Mucosa of stomach (tissue), 1 donor: Measurements from ENCODE around the gene GNA12.
"Not testable (repeated sequence)": the region's sequence is repeated elsewhere in the genome, so short reads cannot be mapped to it uniquely, and the experiment has no call there.

Source experiments
- H3K27me3 ChIP-seq: one replicate; pipeline ENCODE4 v1.7.0; 2013; ENCODE audit warnings: mild to moderate bottlenecking, low read length; ENCODE audit not compliant: control insufficient read depth, insufficient read depth
- H3K36me3 ChIP-seq: one replicate; pipeline ENCODE4 v1.7.0; 2013; ENCODE audit warnings: low read length; ENCODE audit not compliant: control insufficient read depth, insufficient read depth
- H3K4me1 ChIP-seq: one replicate; pipeline ENCODE4 v1.7.0; 2013; ENCODE audit warnings: mild to moderate bottlenecking, low read length; ENCODE audit not compliant: control insufficient read depth, insufficient read depth
- H3K4me3 ChIP-seq: one replicate; pipeline ENCODE4 v1.7.0; 2013; ENCODE audit warnings: low read length
- H3K9ac ChIP-seq: one replicate; pipeline ENCODE4 v1.7.0; 2013; ENCODE audit warnings: mild to moderate bottlenecking, low read length, moderate library complexity
- H3K9me3 ChIP-seq: one replicate; pipeline ENCODE4 v1.7.0; 2013; ENCODE audit warnings: mild to moderate bottlenecking, low read length, moderate library complexity; ENCODE audit not compliant: control insufficient read depth
- donor health status: Pancreatic carcinoma.

The GNA12 gene

GRCh38 chr7:2728316-2729030 lies 115.6 kb downstream of the GNA12 start:
- Histone ChIP-seq H3K36me3 (no peaks in the 10 kb centered on the region), H3K9ac (peak overlapping the region; percentile 16), H3K9me3 (no peaks in the 10 kb centered on the region), H3K4me1 (peaks cover 6% of the 10 kb centered on the region), H3K4me3 (no peak overlapping the region), H3K27me3 (no peaks in the 10 kb centered on the region)

GRCh38 chr7:2727206-2727605 lies 116.9 kb downstream of the GNA12 start:
- H3K27me3 ChIP-seq, H3K36me3 ChIP-seq, H3K9me3 ChIP-seq, H3K9ac ChIP-seq, H3K4me1 ChIP-seq, H3K4me3 ChIP-seq: not testable (repeated sequence)

- H3K4me3 ChIP-seq, result no peak overlapping the region
- no peaks in the 10 kb centered on the region for H3K27me3 ChIP-seq
- no peak overlapping the region for H3K9ac ChIP-seq
- no peaks in the 10 kb centered on the region for H3K9me3 ChIP-seq
- H3K36me3 ChIP-seq, result no peaks in the 10 kb centered on the region
- no peaks in the 10 kb centered on the region for H3K4me1 ChIP-seq
Observed at GRCh38 chr7:2726316-2727018, 117.6 kb downstream of the GNA12 start.

GRCh38 chr7:2725178-2726105 lies 118.7 kb downstream of the GNA12 start:
- Histone ChIP-seq H3K27me3 (no peaks in the 10 kb centered on the region), H3K9me3 (no peaks in the 10 kb centered on the region), H3K4me3 (no peak overlapping the region), H3K36me3 (no peaks in the 10 kb centered on the region), H3K4me1 (no peaks in the 10 kb centered on the region), H3K9ac (no peak overlapping the region)

- Histone ChIP-seq H3K36me3 (no peaks in the 10 kb centered on the region), H3K4me1 (no peaks in the 10 kb centered on the region), H3K4me3 (no peak overlapping the region), H3K9me3 (no peaks in the 10 kb centered on the region), H3K9ac (no peak overlapping the region), H3K27me3 (no peaks in the 10 kb centered on the region)
Observed at GRCh38 chr7:2724453-2725177, 119.5 kb downstream of the GNA12 start.

DNA sequence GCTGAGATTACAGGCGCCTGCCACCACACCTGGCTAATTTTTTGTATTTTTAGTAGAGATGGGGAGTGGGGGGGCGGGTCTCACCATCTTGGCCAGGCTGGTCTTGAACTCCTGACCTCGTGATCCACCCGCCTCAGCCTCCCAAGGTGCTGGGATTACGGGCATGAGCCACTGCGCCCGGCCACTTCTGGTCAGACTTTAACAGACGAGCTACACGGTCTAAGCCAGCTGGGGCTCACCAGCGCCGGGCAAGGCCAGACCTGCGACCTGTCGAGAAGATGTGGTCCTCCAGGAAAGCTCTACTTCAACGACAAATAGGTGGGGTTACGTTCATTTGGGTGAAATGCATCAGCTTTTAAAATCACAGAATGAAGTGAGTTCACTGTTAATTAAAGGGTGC lies 120.1 kb downstream of the GNA12 start:
- H3K4me3 ChIP-seq, H3K4me1 ChIP-seq, H3K36me3 ChIP-seq: not testable (repeated sequence)

DNA sequence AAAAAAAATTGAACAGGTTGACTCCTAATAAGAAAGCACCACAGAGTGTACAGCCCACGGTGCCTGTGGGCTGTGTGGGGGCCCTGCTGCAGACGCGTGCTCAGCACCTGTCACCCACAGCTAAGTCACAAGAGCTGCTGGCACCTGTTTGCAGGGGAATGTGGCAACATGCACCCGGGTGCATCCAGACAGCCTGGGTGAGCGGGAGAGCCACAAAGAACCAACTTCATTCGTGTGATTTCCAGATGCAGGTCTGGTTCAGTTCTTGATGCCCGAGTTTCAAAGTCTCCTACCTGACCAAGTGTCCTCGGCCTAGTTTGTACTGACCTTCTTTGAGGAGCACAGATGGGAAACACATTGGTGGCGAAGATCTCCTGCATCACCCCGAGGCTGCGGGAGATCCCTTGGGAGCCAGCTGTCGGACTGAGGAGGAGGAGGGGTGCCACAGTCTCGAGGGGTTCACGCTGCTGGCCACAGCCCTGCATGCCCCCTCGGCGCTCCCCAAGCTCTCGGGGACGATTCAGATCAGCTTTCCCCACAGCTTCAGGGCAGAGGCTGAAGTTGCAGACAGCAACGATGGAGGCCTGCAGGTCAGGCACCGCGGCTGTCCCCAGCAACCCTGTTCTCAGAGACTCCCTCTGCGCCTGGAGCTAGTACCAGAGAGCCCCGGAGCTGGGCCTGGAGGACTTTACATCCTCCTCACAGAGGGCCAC lies 120.8 kb downstream of the GNA12 start:
- no peaks in the 10 kb centered on the region for H3K9me3 ChIP-seq
- H3K27me3 ChIP-seq, result no peaks in the 10 kb centered on the region
- H3K36me3 ChIP-seq, result no peaks in the 10 kb centered on the region
- H3K4me1 ChIP-seq, result no peaks in the 10 kb centered on the region
- no peak overlapping the region for H3K4me3 ChIP-seq
- H3K9ac ChIP-seq, result no peak overlapping the region

More for the DNA sequence above, 120.1 kb downstream of the GNA12 start:
- H3K9me3 ChIP-seq, H3K9ac ChIP-seq, H3K27me3 ChIP-seq: not testable (repeated sequence)

DNA sequence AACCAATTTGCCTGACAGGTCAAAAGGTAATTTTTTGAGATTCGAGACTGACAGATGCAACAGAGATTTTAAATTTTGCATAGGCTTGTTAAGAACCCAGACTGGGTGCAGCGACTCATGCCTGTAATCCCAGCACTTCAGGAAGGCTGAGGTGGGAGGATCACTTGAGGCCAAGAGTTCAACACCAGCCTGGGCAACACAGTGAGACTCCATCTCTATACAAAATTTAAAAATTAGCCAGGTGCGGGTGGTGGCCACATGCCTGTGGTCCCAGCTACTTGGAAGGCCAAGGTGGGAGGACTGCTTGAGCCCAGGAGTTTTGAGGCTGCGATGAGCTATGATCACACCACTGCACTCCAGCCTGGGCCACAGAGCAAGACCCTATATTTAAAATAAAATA lies 121.5 kb downstream of the GNA12 start:
- Histone ChIP-seq H3K4me3 (no peak overlapping the region), H3K9ac (no peak overlapping the region), H3K36me3 (no peaks in the 10 kb centered on the region), H3K27me3 (no peaks in the 10 kb centered on the region), H3K9me3 (no peaks in the 10 kb centered on the region), H3K4me1 (peaks cover 4% of the 10 kb centered on the region)

DNA sequence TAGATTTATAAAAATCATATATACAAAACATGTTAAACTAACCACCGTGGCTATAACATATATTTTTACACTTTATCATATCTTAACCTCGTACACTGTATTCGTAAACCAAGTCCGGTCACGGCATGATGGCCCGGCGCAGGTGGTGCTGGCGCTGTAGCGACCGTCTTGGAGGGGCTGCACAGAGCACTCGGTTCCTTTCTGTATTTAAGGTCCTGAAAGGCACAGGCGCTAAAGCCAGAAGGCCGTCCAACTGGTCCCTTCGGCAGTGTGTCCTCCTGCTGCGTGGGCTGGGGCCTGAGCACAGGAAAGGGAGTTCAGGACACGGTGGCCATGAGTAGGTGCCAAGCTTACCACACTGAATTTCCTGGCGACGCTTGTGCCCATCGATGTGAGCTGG lies 122.3 kb downstream of the GNA12 start:
- Histone ChIP-seq H3K4me3 (no peak overlapping the region), H3K9me3 (no peaks in the 10 kb centered on the region), H3K36me3 (no peaks in the 10 kb centered on the region), H3K27me3 (no peaks in the 10 kb centered on the region), H3K4me1 (peaks cover 11% of the 10 kb centered on the region), H3K9ac (no peak overlapping the region)

GRCh38 chr7:2720024-2720423 lies 124.1 kb downstream of the GNA12 start:
- Histone ChIP-seq H3K9ac (no peak overlapping the region), H3K36me3 (no peaks in the 10 kb centered on the region), H3K27me3 (no peaks in the 10 kb centered on the region), H3K4me3 (no peak overlapping the region), H3K9me3 (no peaks in the 10 kb centered on the region), H3K4me1 (peaks cover 20% of the 10 kb centered on the region)

- no peaks in the 10 kb centered on the region for H3K27me3 ChIP-seq
- H3K36me3 ChIP-seq, result no peaks in the 10 kb centered on the region
- no peak overlapping the region for H3K9ac ChIP-seq
- H3K4me1 ChIP-seq, result peaks cover 20% of the 10 kb centered on the region
- no peak overlapping the region for H3K4me3 ChIP-seq
- no peaks in the 10 kb centered on the region for H3K9me3 ChIP-seq
Observed at GRCh38 chr7:2719007-2719406, 125.1 kb downstream of the GNA12 start.
